Cardiac muscle cell (in vitro differentiated cells and primary cell): ENCODE data around the gene CLEC4M. TPM values are rescaled to one million over a fixed set of nuclear protein-coding genes. Genes with fewer than 3 reads are reported as not detected.
A peak's percentile ranks its signal among the peaks of the same experiment; 100 is the strongest.

ENCODE experiments used
- DNase-seq, 2 donors: peaks; one replicate each; pipeline versions ENCODE4 v3.0.0 to v3.0.0-alpha.2; 2010 to 2017; ENCODE audit warnings: low read depth in 1 of 2, low spot score in 1 of 2
- H3K27ac ChIP-seq: fragments of 200-600 bp; sonication (generic); 2 replicates; pipeline ENCODE4 v1.5.1; 2016
- H3K27me3 ChIP-seq: fragments of 200-600 bp; sonication (generic); 2 replicates; pipeline ENCODE4 v1.6.0; 2016; ENCODE audit warnings: control low read depth
- H3K36me3 ChIP-seq: fragments of 200-600 bp; sonication (generic); 2 replicates; pipeline ENCODE4 v1.5.1; 2016; ENCODE audit warnings: control low read depth
- H3K4me1 ChIP-seq: fragments of 200-600 bp; sonication (generic); 2 replicates; pipeline ENCODE4 v1.8.1; 2017; ENCODE audit warnings: low read depth, mild to moderate bottlenecking, mixed run types
- H3K4me3 ChIP-seq: fragments of 200-600 bp; sonication (generic); 2 replicates; pipeline ENCODE4 v1.5.1; 2016; ENCODE audit warnings: mild to moderate bottlenecking
- H3K9me3 ChIP-seq: fragments of 200-600 bp; sonication (generic); 2 replicates; pipeline ENCODE4 v1.5.1; 2017; ENCODE audit warnings: low read depth, mild to moderate bottlenecking, control low read depth
- polyA plus RNA-seq: library from polyadenylated mRNA; unstranded; fragments of >200 nt; fragmentation: Nextera tagmentation; extraction: Ambion mirVana; gene quantifications from 2 replicates; pipeline ENCODE4 v1.2.1, GENCODE V29; 2016
- total RNA-seq: library from RNA; depleted of rRNA; stranded (reverse); fragments of >200 nt; gene quantifications from 2 replicates; pipeline ENCODE4 v1.2.3, GENCODE V29; 2016
- TF ChIP-seq, protein P1 (sequence below): IDR thresholded peaks from 2 replicates; pipeline ENCODE4 v1.5.1; 2012; ENCODE audit warnings: low read depth, mild to moderate bottlenecking, low read length

The CLEC4M gene
- total and polyA plus RNA-seq, 2 experiments from 2014 or later: 0.48 to 0.54 TPM

DNA sequence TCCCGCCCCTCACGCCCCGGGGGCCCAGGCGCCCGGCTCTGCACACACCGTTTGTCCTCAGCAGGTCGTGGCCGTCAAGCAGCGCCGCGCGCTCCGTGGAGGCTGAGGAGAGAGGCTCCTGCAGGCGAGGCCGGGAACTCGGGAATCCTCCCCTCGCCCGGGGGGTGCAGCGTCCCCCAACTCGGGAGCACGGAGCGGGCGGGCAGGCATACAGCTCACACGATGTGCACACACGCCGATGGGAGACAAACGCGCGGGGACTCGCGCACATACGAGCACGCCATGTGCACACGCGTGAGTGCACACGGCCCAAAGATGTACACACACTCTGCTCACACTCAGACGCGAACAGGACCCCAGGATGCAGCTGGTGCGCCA, 31.8 kb upstream of the CLEC4M start:
- TF ChIP-seq, protein P1, sequence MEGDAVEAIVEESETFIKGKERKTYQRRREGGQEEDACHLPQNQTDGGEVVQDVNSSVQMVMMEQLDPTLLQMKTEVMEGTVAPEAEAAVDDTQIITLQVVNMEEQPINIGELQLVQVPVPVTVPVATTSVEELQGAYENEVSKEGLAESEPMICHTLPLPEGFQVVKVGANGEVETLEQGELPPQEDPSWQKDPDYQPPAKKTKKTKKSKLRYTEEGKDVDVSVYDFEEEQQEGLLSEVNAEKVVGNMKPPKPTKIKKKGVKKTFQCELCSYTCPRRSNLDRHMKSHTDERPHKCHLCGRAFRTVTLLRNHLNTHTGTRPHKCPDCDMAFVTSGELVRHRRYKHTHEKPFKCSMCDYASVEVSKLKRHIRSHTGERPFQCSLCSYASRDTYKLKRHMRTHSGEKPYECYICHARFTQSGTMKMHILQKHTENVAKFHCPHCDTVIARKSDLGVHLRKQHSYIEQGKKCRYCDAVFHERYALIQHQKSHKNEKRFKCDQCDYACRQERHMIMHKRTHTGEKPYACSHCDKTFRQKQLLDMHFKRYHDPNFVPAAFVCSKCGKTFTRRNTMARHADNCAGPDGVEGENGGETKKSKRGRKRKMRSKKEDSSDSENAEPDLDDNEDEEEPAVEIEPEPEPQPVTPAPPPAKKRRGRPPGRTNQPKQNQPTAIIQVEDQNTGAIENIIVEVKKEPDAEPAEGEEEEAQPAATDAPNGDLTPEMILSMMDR: no peak
- H3K27me3 ChIP-seq: peaks cover 93% of the 10 kb centered on the region
- no peak overlapping the region for H3K4me3 ChIP-seq

GRCh38 chr19:7731615-7732014, 31.4 kb upstream of the CLEC4M start:
- Histone ChIP-seq H3K4me3 (no peak overlapping the region), H3K36me3 (no peaks in the 10 kb centered on the region), H3K9me3 (no peaks in the 10 kb centered on the region), H3K27ac (no peak overlapping the region), H3K27me3 (peaks cover 90% of the 10 kb centered on the region), H3K4me1 (no peaks in the 10 kb centered on the region)
- TF ChIP-seq, protein P1: no peak
- no peak for DNase-seq

More for the DNA sequence above, 31.8 kb upstream of the CLEC4M start:
- no peak for DNase-seq
- Histone ChIP-seq H3K27ac (no peak overlapping the region), H3K9me3 (no peaks in the 10 kb centered on the region), H3K36me3 (no peaks in the 10 kb centered on the region), H3K4me1 (no peaks in the 10 kb centered on the region)

DNA sequence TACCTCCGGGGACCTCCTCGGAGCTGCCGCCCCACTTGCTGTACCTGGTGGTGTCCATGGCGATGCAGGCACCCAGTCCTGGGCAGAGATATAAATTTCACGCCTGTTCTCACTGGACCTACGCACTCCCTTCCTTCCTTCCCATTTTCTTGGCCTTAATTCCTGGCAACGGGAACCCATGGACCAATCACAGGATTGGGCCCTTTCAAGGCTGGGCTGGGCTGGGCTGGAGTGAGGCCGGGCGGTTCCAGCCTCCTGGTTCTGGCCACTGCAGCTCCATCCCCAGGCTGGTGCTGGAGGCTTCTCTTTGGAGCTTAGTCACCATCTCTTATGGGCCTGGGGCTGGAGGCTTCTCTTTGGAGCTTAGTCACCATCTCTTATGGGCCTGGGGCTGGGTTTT, 31.0 kb upstream of the CLEC4M start, which contains the start of gene CLEC4G:
CLEC4G (minus strand) TSS at position 66 of the 400 bp plus-strand sequence; CDS start at position 58, 8 bp downstream.
- no peak within 1 kb of the TSS for H3K27ac ChIP-seq
- no peaks in the 10 kb centered on the region for H3K36me3 ChIP-seq
- no peak within 1 kb of the TSS for H3K4me3 ChIP-seq
- H3K4me1 ChIP-seq: no peaks in the 10 kb centered on the region
- H3K9me3 ChIP-seq: no peaks in the 10 kb centered on the region
- H3K27me3 ChIP-seq: peaks cover 86% of the 10 kb centered on the region
- no peak for DNase-seq
- TF ChIP-seq, protein P1: no peak

- H3K27me3 ChIP-seq: peaks cover 76% of the 10 kb centered on the region
- TF ChIP-seq, protein P1: no peak
Observed at GRCh38 chr19:7733376-7733775, 29.7 kb upstream of the CLEC4M start.

GRCh38 chr19:7734220-7735203, 28.5 kb upstream of the CLEC4M start:
- no peaks in the 10 kb centered on the region for H3K36me3 ChIP-seq
- H3K4me3 ChIP-seq: no peak overlapping the region
- H3K27ac ChIP-seq: no peak overlapping the region
- H3K27me3 ChIP-seq: peaks cover 65% of the 10 kb centered on the region
- no peaks in the 10 kb centered on the region for H3K9me3 ChIP-seq
- no peaks in the 10 kb centered on the region for H3K4me1 ChIP-seq
- TF ChIP-seq, protein P1: no peak
- DNase-seq: peak in 1 of 2 donors; percentile 68

More at GRCh38 chr19:7733376-7733775, 29.7 kb upstream of the CLEC4M start:
- H3K27ac ChIP-seq: no peak overlapping the region
- no peak for DNase-seq
- no peaks in the 10 kb centered on the region for H3K4me1 ChIP-seq
- no peaks in the 10 kb centered on the region for H3K36me3 ChIP-seq
- no peak overlapping the region for H3K4me3 ChIP-seq
- no peaks in the 10 kb centered on the region for H3K9me3 ChIP-seq
